HepG2 (cell line): ENCODE measurements around the gene STK10. TPM values are rescaled to one million over a fixed set of nuclear protein-coding genes. Genes with fewer than 3 reads are reported as not detected.
A peak's percentile ranks its signal among the peaks of the same experiment; 100 is the strongest.

Source experiments
- NPAS2 ChIP-seq: sonication (generic); formaldehyde crosslinking; IDR thresholded peaks from 2 replicates; pipeline ENCODE4 v1.8.0; 2022; ENCODE audit warnings: mild to moderate bottlenecking, missing genetic modification reagents, borderline replicate concordance
- PAWR ChIP-seq: sonication (generic); formaldehyde crosslinking; IDR thresholded peaks from 2 replicates; pipeline ENCODE4 v1.4.0; 2020; ENCODE audit warnings: missing genetic modification reagents, mild to moderate bottlenecking, borderline replicate concordance
- PLRG1 ChIP-seq: fragments of 450-650 bp; conservative IDR thresholded peaks from 2 replicates; pipeline ENCODE4 v1.6.1; 2016
- PPARG ChIP-seq: conservative IDR thresholded peaks from 2 replicates; pipeline ENCODE4 v1.6.1; 2016; ENCODE audit warnings: missing biosample characterization, missing genetic modification reagents
- RAD21 ChIP-seq: fragments of 450-650 bp; formaldehyde crosslinking; IDR thresholded peaks from 2 replicates; pipeline ENCODE4 v1.5.0; 2020; ENCODE audit warnings: mild to moderate bottlenecking
- REXO4 ChIP-seq: sonication (generic); formaldehyde crosslinking; IDR thresholded peaks from 2 replicates; pipeline ENCODE4 v1.8.0; 2022; ENCODE audit warnings: missing genetic modification reagents, mild to moderate bottlenecking, borderline replicate concordance
- TEAD2 ChIP-seq: sonication (generic); formaldehyde crosslinking; IDR thresholded peaks from 2 replicates; pipeline ENCODE4 v1.9.0; 2021; ENCODE audit warnings: missing genetic modification reagents
- TMF1 ChIP-seq: sonication (generic); formaldehyde crosslinking; IDR thresholded peaks from 2 replicates; pipeline ENCODE4 v1.8.1; 2022; ENCODE audit warnings: low read depth, missing genetic modification reagents
- ZBTB8A ChIP-seq: sonication (generic); formaldehyde crosslinking; IDR thresholded peaks from 2 replicates; pipeline ENCODE4 v1.4.0; 2020; ENCODE audit warnings: mild to moderate bottlenecking, low read depth, missing genetic modification reagents, borderline replicate concordance
- ZKSCAN5 ChIP-seq: sonication (generic); formaldehyde crosslinking; IDR thresholded peaks from 2 replicates; pipeline ENCODE4 v1.5.1; 2020; ENCODE audit warnings: mild to moderate bottlenecking, missing genetic modification reagents
- ZNF761 ChIP-seq: sonication (generic); formaldehyde crosslinking; conservative IDR thresholded peaks from 2 replicates; pipeline ENCODE4 v1.4.0; 2020; ENCODE audit warnings: mild to moderate bottlenecking, missing genetic modification reagents
- polyA plus RNA-seq, 8 experiments: library from polyadenylated mRNA; depleted of rRNA in 3 of 8; stranded (reverse) in 7 of 8; unstranded in 1 of 8; fragments of >200 nt; fragmentation: Illumina TruSeq in 4 of 8; extraction: Trizol in 4 of 8; gene quantifications; 2 replicates each; pipeline versions ENCODE4 v1.2.1 to v1.2.3, GENCODE V29; 2011 to 2016; ENCODE audit warnings: low read depth in 4 of 8, missing spikeins in 1 of 8, mixed read lengths in 1 of 8; ENCODE audit not compliant: insufficient read depth in 1 of 8
- total RNA-seq, 5 experiments: library from RNA; depleted of rRNA; stranded (reverse); fragments of >200 nt; fragmentation: Illumina TruSeq; extraction: Trizol; gene quantifications; 2 replicates each; pipeline ENCODE4 v1.2.3, GENCODE V29; 2016; ENCODE audit warnings: low read depth in 1 of 5
- TF ChIP-seq, protein P1 (sequence below), 2 experiments: sonication (generic) in 1 of 2; formaldehyde crosslinking in 1 of 2; IDR thresholded peaks; 2 replicates each; pipeline versions ENCODE4 v1.5.1 to v1.6.1; 2011 to 2020; ENCODE audit warnings: borderline replicate concordance in 1 of 2, low read depth in 1 of 2, low read length in 1 of 2, mild to moderate bottlenecking in 1 of 2, missing genetic modification reagents in 1 of 2, moderate library complexity in 1 of 2
- TF ChIP-seq, protein P2 (sequence below): sonication (generic); formaldehyde crosslinking; IDR thresholded peaks from 2 replicates; pipeline ENCODE4 v1.5.1; 2020; ENCODE audit warnings: mild to moderate bottlenecking, missing genetic modification reagents, moderate library complexity
- TF ChIP-seq, protein P3 (sequence below): sonication (generic); formaldehyde crosslinking; IDR thresholded peaks from 2 replicates; pipeline ENCODE4 v1.4.0; 2020; ENCODE audit warnings: missing genetic modification reagents, low read depth, mild to moderate bottlenecking, borderline replicate concordance
- TF ChIP-seq, protein P4 (sequence below): fragments of 450-650 bp; IDR thresholded peaks from 2 replicates; pipeline ENCODE4 v1.6.1; 2016
- TF ChIP-seq, protein P5 (sequence below): sonication (generic); formaldehyde crosslinking; IDR thresholded peaks from 2 replicates; pipeline ENCODE4 v1.4.0; 2020; ENCODE audit warnings: mild to moderate bottlenecking, low read depth, missing genetic modification reagents
- TF ChIP-seq, protein P6 (sequence below): sonication (generic); formaldehyde crosslinking; IDR thresholded peaks from 2 replicates; pipeline ENCODE4 v1.4.0; 2020; ENCODE audit warnings: mild to moderate bottlenecking, missing genetic modification reagents

STK10 gene
- total and polyA plus RNA-seq, 2 of the 13 experiments (the other 11 are each of a cell fraction or from before 2014, with no cell fraction given): 7.0 to 7.2 TPM

DNA sequence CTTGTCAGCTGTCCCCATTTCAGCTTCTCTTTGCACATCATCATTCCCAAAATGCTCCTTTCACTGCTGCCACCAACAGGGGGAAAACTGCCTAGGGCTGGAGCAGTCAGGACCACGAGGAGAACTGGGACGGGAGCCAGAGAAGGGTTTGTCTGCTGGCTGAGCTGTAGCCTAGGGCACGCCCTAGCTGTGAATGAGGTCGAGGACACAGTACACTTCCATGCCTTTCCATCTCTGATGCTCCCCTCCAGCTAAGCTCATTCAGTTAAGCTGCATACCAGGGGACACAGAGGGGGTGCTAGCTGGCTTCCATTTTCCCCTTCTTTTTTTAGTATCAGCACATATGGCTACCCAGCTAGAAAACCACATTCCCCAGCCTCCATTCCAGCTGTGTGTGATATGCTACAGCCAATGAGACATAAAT is 64.7 kb downstream of the STK10 start (continued):
- TF ChIP-seq, protein P1, sequence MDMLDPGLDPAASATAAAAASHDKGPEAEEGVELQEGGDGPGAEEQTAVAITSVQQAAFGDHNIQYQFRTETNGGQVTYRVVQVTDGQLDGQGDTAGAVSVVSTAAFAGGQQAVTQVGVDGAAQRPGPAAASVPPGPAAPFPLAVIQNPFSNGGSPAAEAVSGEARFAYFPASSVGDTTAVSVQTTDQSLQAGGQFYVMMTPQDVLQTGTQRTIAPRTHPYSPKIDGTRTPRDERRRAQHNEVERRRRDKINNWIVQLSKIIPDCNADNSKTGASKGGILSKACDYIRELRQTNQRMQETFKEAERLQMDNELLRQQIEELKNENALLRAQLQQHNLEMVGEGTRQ (IDR thresholded peaks at IDR 0.05; ENCODE audit: low read depth, low read length): no peak
- TF ChIP-seq, protein P1 (CRISPR knock-in tag; IDR thresholded peaks at IDR 0.05; ENCODE audit: borderline replicate concordance): no peak
- TF ChIP-seq ZKSCAN5: no peak
- TF ChIP-seq RAD21 (CRISPR knock-in tag): 0 out of 2 replicates have a peak, but pooled peaks have one; percentile 19
- no peak for TF ChIP-seq TEAD2 (CRISPR knock-in tag)
- no peak for TF ChIP-seq REXO4 (CRISPR knock-in tag)
- TF ChIP-seq ZNF761 (CRISPR knock-in tag): no peak
- TF ChIP-seq, protein P2, sequence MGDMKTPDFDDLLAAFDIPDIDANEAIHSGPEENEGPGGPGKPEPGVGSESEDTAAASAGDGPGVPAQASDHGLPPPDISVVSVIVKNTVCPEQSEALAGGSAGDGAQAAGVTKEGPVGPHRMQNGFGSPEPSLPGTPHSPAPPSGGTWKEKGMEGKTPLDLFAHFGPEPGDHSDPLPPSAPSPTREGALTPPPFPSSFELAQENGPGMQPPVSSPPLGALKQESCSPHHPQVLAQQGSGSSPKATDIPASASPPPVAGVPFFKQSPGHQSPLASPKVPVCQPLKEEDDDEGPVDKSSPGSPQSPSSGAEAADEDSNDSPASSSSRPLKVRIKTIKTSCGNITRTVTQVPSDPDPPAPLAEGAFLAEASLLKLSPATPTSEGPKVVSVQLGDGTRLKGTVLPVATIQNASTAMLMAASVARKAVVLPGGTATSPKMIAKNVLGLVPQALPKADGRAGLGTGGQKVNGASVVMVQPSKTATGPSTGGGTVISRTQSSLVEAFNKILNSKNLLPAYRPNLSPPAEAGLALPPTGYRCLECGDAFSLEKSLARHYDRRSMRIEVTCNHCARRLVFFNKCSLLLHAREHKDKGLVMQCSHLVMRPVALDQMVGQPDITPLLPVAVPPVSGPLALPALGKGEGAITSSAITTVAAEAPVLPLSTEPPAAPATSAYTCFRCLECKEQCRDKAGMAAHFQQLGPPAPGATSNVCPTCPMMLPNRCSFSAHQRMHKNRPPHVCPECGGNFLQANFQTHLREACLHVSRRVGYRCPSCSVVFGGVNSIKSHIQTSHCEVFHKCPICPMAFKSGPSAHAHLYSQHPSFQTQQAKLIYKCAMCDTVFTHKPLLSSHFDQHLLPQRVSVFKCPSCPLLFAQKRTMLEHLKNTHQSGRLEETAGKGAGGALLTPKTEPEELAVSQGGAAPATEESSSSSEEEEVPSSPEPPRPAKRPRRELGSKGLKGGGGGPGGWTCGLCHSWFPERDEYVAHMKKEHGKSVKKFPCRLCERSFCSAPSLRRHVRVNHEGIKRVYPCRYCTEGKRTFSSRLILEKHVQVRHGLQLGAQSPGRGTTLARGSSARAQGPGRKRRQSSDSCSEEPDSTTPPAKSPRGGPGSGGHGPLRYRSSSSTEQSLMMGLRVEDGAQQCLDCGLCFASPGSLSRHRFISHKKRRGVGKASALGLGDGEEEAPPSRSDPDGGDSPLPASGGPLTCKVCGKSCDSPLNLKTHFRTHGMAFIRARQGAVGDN: 0 out of 2 replicates have a peak, but pooled peaks have one; percentile 9
- TF ChIP-seq ZBTB8A: no peak
- no peak for TF ChIP-seq PPARG (CRISPR knock-in tag)
- TF ChIP-seq, protein P3, sequence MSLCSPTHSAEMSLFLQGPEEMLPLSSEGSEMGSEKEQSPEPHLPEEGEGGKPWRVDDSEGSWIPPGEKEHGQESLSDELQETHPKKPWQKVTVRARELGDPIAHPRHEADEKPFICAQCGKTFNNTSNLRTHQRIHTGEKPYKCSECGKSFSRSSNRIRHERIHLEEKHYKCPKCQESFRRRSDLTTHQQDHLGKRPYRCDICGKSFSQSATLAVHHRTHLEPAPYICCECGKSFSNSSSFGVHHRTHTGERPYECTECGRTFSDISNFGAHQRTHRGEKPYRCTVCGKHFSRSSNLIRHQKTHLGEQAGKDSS (CRISPR knock-in tag): no peak
- TF ChIP-seq, protein P4, sequence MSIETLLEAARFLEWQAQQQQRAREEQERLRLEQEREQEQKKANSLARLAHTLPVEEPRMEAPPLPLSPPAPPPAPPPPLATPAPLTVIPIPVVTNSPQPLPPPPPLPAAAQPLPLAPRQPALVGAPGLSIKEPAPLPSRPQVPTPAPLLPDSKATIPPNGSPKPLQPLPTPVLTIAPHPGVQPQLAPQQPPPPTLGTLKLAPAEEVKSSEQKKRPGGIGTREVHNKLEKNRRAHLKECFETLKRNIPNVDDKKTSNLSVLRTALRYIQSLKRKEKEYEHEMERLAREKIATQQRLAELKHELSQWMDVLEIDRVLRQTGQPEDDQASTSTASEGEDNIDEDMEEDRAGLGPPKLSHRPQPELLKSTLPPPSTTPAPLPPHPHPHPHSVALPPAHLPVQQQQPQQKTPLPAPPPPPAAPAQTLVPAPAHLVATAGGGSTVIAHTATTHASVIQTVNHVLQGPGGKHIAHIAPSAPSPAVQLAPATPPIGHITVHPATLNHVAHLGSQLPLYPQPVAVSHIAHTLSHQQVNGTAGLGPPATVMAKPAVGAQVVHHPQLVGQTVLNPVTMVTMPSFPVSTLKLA: 0 out of 2 replicates have a peak, but pooled peaks have one; percentile 4
- TF ChIP-seq, protein P5, sequence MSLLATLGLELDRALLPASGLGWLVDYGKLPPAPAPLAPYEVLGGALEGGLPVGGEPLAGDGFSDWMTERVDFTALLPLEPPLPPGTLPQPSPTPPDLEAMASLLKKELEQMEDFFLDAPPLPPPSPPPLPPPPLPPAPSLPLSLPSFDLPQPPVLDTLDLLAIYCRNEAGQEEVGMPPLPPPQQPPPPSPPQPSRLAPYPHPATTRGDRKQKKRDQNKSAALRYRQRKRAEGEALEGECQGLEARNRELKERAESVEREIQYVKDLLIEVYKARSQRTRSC (CRISPR knock-in tag): no peak
- no peak for TF ChIP-seq PAWR (CRISPR knock-in tag)
- TF ChIP-seq PLRG1: no peak
- TF ChIP-seq TMF1: no peak
- TF ChIP-seq, protein P6, sequence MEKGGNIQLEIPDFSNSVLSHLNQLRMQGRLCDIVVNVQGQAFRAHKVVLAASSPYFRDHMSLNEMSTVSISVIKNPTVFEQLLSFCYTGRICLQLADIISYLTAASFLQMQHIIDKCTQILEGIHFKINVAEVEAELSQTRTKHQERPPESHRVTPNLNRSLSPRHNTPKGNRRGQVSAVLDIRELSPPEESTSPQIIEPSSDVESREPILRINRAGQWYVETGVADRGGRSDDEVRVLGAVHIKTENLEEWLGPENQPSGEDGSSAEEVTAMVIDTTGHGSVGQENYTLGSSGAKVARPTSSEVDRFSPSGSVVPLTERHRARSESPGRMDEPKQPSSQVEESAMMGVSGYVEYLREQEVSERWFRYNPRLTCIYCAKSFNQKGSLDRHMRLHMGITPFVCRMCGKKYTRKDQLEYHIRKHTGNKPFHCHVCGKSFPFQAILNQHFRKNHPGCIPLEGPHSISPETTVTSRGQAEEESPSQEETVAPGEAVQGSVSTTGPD: no peak
- no peak for TF ChIP-seq NPAS2 (CRISPR knock-in tag)
- TF ChIP-seq, all 625 proteins: peak for 6
